NCI-H1694 (cell line): Measurements from ENCODE around the gene ANKRD63.
A peak's percentile ranks its signal among the peaks of the same experiment; 100 is the strongest.

Source experiments
- DNase-seq: peaks from one replicate; lab custom pipeline; 2025; lab: John Stamatoyannopoulos, UW

Gene ANKRD63

DNA sequence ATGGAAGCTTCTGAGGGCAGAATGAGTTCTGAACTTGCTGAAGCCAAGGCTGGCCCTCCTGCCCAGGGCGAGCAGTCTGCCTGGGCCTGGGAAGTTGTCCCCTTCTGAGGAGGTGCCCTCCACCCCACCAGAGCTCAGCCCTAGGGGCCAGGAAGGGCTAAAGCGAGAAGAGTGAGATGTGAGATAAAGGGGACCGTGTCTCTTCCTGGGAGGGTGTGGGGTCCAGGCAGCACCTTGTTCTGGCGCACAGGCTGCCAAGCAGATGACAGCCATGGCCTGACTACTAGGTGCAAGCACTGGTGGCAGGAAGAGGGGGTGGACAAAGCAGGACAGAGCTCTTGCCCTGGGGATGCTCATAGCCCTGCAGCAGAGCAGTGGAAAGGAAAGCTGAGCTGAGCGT, 40.3 kb downstream of the ANKRD63 start:
- no peak for DNase-seq

DNA sequence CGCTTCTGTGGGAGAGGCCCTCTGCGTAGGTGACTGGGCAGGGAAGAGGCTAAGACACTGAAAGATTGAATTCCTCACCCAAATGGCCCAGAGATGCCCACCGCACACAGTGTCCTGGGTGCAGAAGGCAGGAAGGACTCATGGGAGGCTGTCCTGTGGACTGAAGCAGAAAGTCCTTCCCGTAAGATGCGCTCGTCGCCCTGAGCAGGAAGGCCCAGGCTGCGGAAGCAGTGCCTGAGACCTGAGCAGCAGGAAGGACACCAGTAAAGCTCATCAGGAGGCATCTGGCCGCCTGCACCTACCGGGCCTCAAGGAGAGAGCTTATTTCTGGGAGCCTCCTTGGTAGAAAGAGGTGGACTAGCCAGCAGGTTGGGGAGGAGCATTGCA, 40.7 kb downstream of the ANKRD63 start:
- DNase-seq: no peak

- DNase-seq: no peak
Observed at GRCh38 chr15:40241269-40242212, 41.3 kb downstream of the ANKRD63 start.

DNA sequence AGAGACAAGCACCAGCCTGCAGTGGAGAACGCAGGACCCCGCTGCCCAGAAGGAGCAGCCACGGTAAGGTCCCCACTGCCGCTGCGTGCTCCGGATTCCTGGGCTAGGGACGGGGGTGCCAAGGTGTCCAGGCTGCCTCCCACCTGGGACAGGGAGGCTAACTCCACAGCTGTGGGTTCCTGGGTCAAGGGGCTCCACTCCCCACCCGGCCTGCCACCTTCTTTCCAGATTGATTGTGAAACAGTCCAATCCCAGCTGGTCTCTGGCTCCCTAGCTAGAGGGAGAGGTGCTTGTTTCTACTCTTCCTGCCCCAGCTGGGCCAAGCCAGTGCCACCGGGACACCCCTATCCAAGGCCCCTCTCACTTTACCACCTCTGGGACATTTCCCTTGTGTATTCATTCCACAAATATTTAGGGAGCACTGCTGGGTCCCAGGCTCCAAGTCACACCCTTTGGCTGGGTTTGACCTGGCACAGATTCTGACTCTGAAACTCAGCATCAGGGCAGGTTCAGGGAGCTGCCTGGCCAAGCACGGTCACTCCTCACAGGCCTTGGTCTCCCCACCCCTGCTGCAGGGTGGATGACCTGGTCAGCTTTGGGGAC, 42.1 kb downstream of the ANKRD63 start:
- no peak for DNase-seq

DNA sequence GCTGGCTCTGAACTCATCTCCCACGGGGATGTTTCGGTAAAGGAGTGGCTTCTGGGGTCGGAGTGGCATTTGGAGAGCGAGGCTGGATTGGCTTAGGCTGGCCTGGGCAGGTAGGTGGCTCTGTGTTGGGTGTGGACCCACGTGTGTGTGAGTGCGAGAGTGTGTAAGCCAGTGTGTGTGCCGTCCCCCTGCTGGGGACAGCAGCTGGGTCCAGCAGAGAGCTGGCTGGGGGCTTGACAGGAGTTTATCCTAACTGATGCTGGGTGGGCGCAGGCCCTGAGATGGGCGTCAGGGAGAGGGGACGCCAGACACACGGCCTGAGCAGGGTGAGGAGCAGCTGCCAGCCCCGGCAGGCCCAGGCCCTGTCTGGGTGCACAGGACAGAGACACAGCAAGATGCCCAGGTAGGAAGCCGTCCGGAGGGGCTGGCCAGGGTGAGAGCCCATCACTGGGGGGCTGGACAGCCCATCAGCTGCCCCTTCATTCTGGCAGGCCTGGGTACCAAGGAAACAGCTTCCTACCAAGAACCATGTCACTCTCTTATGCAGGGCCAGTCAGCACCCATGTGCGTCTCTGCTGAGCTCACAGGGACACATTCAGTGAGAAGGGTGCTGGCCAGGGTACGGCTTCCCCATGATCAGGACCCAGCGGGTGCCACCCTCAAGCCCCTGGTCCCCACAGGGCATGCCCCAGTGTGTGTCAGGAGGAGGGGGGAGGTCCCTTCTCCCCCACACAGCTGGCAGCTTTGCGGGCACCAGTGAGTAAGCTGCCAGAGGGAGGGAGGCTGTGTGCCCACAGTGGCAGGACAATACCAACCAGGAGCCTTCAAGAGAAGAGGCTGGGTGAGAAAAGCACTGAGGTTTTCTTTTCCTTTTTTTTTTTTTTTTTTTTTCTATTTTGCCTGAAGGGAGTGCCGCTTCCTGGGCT, 42.9 kb downstream of the ANKRD63 start:
- DNase-seq: no peak

DNA sequence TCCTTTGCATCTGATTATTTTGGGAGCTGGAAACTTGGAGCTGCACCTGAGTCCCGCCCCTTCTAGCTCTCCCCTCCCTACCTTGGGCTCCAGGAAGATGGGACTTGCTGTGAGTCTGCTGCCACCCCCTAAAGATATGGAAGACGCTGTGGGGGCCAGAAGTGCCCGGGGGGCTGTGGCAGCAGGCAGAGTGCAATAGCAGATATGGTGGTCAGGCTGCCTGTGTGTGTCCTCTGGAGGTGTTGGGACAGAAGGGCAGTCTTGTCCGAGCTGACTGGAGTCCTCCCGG, 43.5 kb downstream of the ANKRD63 start:
- no peak for DNase-seq

GRCh38 chr15:40238532-40239403, 44.1 kb downstream of the ANKRD63 start, which contains the start of gene PAK6:
PAK6 (plus strand) TSS chr15:40239063; CDS start chr15:40264786, 25,723 bp downstream.
- DNase-seq: peak; percentile 19

- no peak for DNase-seq
Observed at GRCh38 chr15:40235201-40235885, 47.5 kb downstream of the ANKRD63 start.

DNA sequence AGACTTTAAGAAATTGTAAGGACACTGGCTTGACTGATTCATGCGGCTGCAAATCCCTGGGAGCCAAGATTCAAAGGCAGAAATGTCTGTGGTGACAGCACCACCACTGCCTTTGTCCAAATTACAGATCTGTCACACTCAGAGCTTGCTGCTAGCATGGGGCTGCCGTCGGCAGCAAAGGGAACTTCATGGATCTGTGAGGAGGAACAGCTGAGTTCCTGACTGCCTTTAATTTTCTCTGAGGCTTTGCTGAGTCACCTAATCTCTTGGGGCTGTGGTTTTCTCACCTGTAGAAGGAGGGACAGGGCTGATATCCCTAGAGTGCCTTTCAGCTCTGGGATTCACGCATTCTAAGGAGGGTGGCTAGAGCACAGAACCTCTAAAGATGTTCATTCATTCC, 48.1 kb downstream of the ANKRD63 start:
- no peak for DNase-seq

DNA sequence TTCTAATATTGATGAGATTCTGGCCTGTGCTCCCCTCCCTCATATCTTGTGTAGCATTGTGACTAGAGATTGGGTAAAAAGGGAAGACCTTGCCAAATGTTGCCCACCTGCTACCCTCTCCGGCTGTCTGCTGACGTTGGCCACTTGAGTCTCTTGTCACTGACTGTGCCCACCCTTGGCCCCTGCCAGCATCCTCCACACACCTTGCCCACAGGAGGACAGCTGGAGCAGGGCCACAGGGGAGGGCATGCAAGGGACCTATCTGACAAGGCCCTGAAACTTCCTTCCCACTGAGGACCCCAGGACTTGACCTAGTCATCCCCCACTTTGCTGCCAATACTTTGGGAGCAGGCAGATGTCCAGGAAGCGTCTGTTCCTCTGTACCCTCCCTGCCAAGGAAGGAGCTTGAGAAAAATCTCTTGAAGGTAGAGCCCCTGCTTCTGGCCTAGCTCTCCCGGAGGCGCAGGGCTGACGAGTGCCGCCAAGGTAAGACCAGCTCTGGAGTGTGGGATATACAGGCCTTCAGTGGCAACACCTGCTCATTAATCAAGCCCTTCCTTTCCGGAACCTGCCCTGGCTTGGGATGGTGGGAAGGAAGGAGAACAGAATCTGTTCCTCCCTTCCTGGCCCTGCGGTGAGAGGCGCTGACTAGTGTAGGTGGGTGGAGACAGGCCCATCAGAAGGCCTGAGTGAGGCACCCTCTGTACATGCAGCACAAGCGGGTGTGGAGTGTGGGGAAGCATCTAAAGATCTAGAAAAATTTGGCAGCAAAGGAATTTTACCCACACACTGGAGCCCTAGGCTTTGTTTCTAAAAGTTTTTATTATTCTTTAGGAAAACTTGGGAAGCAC, 48.9 kb downstream of the ANKRD63 start:
- DNase-seq: no peak

DNA sequence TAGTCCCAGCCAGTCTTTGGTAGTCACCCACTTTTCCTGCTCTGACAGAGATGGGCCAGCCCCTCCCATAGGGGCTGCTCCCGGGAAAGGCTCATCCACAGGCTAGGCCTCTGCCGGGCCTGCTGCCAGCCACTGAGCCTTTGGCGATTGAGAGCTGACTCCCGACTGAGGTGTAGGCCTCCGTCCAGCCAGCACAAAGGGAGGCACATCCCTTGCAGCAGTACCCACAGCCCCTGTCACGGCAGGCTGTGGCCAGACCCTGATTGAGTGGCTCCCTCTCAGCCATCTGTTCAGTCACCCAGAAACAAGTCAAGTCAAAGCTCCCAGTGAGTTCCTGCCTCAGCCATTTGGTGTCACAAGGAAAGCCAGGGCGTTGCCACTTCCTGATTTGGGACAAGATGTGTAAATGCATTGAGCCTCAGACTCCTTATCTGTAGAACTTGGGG, 50.2 kb downstream of the ANKRD63 start:
- DNase-seq: no peak
